HG03565 (cell line): Measurements from ENCODE around the gene OR2T1.
A peak's percentile ranks its signal among the peaks of the same experiment; 100 is the strongest.
"Not testable (repeated sequence)": the region's sequence is repeated elsewhere in the genome, so short reads cannot be mapped to it uniquely, and the experiment has no call there.

Experiments
- ATAC-seq: cut with Tn5 transposase; IDR thresholded peaks from one replicate; pipeline ENCODE4 v1.9.1; 2021; ENCODE audit warnings: mild to moderate bottlenecking, moderate library complexity; ENCODE audit not compliant: unreplicated experiment

Gene OR2T1

DNA sequence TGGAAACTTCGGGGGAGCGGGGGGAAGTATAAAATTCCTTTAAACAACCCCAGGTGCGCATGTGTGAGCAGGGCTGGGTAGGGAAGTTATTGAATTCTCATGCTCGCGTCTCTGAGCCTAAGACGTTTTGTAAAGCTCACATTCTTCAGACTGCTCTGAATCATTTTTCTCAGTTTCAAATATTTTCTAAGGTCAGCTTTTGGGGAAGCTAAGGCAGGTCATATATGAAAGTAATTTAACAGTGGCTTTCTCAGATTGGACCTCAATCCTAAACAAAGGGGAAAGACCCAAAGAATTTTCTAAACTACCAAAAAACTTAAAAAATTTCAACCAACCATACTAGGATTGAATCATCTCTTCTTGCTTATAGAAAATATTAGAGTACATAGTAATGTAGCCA lies 32.1 kb downstream of the OR2T1 start:
- not testable (repeated sequence) for ATAC-seq

DNA sequence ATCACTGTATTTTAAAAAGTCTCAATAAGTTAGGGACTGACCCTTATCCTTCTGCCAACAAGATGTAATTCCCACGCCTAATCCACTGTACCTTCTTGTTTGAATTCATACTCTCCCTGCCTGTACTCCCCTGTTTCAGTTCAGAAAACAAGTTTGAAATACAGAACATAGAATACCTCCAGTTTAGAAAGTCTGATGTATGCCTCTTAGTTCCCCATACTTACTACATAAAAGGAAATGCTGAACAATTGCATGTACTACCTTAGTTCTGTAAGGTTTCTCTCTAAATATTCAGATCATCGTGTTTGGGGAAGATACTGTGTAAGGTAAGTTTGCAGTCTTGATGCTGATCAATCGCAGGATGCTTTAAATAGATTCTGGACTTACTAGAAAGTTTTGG lies 33.5 kb downstream of the OR2T1 start:
- peak; percentile 52 for ATAC-seq

GRCh38 chr1:248438668-248439067 lies 35.8 kb downstream of the OR2T1 start:
- not testable (repeated sequence) for ATAC-seq

DNA sequence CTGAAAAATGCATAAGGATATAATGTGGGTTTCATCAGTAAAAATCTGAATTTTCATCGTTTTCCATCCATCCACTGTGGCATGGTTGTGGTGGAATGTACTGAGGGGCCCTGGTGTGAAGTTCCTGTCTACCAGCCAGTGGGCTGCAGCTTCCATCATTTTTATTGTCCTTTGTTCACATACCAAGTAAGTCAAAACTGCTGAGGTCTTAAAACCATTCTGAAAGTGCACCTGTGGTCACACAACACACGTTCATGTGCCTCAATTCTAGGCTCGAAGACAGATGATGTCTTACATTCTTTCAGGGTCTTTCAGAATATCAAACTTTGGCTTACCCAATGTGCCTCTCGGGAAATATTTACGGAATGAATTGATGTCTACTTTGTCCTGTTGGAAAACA lies 36.4 kb downstream of the OR2T1 start:
- not testable (repeated sequence) for ATAC-seq

GRCh38 chr1:248442500-248443277 lies 39.8 kb downstream of the OR2T1 start:
- ATAC-seq: not testable (repeated sequence)

- not testable (repeated sequence) for ATAC-seq
Observed at GRCh38 chr1:248444603-248445002, 41.8 kb downstream of the OR2T1 start.

GRCh38 chr1:248445399-248445798 lies 42.6 kb downstream of the OR2T1 start, which contains the start of gene OR2T2:
Gene OR2T2, plus strand, starts transcription at chr1:248445637. Its CDS starts 7,161 bp downstream, at chr1:248452798.
- not testable (repeated sequence) for ATAC-seq

DNA sequence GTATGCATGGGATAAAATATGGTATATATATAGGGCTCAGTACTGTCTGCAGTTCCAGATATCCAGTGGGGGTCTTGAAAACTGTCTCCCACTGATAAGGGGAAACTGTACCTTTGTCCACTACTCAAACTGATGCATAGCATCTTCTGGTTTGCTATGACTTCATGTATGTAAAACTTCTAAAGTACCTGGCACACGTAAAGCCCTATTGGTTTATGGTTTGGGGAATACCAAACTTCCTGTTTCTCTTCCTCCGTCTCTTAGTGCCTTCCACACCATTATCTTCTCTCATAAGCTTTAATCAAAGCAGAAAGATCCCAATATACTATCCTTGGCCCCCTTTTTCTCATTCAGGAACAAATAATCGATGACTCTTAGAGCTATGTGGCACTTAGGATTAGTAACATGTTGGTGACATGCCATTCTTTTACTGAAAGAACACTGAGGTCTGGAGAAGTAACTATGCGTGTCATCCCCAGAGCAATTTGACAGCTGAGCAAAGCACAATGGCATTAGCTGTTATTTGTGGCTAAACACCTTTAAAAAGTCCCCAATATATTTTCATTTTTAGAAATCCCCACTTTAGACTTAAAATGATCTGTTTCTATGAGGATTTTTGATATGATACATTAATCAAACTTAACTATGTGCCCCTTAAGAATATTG lies 45.7 kb downstream of the OR2T1 start:
- peak; percentile 41 for ATAC-seq

DNA sequence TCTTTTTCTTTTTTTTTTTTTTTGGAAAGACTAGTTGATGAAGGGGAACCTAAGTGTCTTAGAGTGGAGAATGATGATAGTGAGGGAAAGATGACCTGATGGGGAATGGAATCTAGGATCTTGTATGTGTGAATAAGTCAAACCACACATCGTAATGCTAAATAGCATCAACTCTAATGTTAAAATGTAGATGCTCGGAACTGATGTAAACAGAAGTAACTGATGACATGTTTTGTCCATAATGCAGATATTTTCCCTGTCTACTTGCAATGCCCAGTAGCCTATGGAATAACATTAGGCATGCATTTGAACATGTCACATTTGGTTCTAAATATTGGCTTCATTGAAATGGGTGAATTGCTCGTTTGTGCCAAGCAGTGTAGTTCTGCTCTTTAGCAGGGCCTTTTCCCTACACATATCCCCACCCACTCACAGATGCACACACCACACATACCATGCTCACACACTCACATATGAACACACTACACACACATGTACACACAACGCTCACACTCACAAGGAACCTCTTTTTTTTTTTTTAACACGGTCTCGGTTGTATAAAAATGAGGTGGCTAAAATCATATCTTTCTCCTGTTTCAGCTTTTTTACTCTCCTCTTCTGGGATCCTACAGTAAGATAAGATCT lies 47.1 kb downstream of the OR2T1 start:
- ATAC-seq: not testable (repeated sequence)

DNA sequence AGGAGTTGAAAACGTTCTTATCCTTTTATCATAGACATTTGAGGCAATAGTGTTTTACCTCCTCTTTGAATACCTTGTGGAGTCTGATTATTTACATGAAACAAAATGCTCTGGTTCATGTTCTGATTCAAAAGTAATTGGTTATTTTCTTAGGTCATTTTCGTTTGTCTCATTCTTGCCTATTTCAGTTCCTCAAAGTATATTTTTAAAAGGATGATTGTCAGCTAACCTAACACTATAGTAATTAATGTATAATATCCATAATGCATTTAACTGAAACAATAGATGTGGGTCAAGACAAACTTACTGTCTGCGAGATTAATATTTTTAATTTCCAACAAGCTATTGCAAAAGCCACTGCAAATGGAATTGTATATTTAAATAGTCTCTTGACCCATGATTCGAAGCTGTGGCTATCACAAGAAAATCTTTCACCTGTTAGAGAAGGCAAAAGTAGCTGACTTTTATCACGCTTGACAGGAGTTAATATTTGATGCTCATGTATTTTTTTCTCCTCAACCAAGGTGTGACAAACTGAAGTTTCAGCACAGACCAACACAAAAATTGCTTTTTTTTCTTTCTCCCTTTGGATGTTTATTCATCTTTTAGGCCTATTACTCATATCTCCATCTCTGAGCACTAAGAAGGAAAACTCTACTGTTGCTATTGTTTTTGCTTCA lies 47.8 kb downstream of the OR2T1 start:
- ATAC-seq: peak; percentile 64

- not testable (repeated sequence) for ATAC-seq
Observed at GRCh38 chr1:248453619-248454018, 50.8 kb downstream of the OR2T1 start.

DNA sequence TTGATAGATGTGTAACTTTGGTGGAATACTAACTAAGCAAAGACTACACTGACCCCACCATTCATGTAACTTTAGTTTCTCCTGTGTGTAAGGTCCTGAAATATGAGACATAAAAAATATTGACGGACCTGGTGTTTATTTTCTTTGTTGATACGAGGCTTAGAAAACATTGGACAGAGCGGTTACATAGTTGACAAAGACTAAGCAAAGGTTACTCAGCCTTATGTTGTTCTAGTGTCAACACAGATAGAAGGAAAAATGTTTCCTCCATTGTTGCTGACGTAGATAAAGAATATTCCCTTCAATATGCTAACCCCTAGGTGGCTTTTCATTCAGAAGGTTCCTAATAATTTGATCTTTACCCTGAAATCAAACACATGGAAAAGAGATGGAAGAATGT lies 52.2 kb downstream of the OR2T1 start:
- ATAC-seq: not testable (repeated sequence)

GRCh38 chr1:248456635-248457034 lies 53.8 kb downstream of the OR2T1 start:
- ATAC-seq: not testable (repeated sequence)
